K562 (cell line): Measurements from ENCODE around the gene PYGO2. TPM values are rescaled to one million over a fixed set of nuclear protein-coding genes. Genes with fewer than 3 reads are reported as not detected.
A peak's percentile ranks its signal among the peaks of the same experiment; 100 is the strongest.
"Not testable (repeated sequence)": the region's sequence is repeated elsewhere in the genome, so short reads cannot be mapped to it uniquely, and the experiment has no call there.

Experiments used
- ATAC-seq: fragments of 200-7000 bp; cut with Tn5 transposase; 3 replicates; pipeline ENCODE4 v1.9.1; 2020; ENCODE audit warnings: moderate library complexity
- BruUV-seq: library from RNA; stranded (reverse); fragments of 400-500 nt; replicated peaks from 2 replicates; lab custom pipeline; 2021; lab: Mats Ljungman, UMichigan
- CTCF ChIA-PET: fragments of 300-600 bp; formaldehyde crosslinking; extraction: SDS; loops from one replicate; lab custom pipeline; 2021; ENCODE audit warnings: low intra/inter-chr PET ratio; lab: Yijun Ruan, JAX
- POLR2A ChIA-PET: fragments of 300-600, 350-650 bp; sonication (Branson Sonifier 250); formaldehyde crosslinking; extraction: SDS; loops from one replicate; lab custom pipeline; 2021; ENCODE audit warnings: antibody characterized with exemption, inconsistent platforms; lab: Yijun Ruan, JAX
- DNase-seq, 4 experiments: peaks; one replicate each; pipeline versions ENCODE4 v3.0.0 to v3.0.0-alpha.2; 2011 to 2018; ENCODE audit warnings: low spot score in 3 of 4, mixed read lengths in 3 of 4; ENCODE audit errors: extremely low read depth in 1 of 4
- FAIRE-seq: peaks from 2 replicates; lab custom pipeline; 2011; peaks lifted over from hg19 to GRCh38; lab: Jason Lieb, UNC
- H2AFZ ChIP-seq: 2 replicates; pipeline ENCODE4 v1.6.0; 2011; ENCODE audit warnings: low read depth, low read length, control low read depth, inconsistent platforms
- H3K27ac ChIP-seq: fragments of 200-600 bp; 3 replicates; pipeline ENCODE4 v1.8.0; 2011; ENCODE audit warnings: low read depth, mild to moderate bottlenecking, control low read depth, inconsistent platforms, low read length, moderate library complexity, mixed read lengths; ENCODE audit errors: extremely low read depth
- H3K27me3 ChIP-seq, 2 experiments: fragments of 300-600 bp in 1 of 2; 2 replicates in 1 of 2; 3 replicates in 1 of 2; pipeline versions ENCODE4 v1.6.0 to v1.8.0; 2011; ENCODE audit warnings: inconsistent platforms in 2 of 2, low read length in 2 of 2, mild to moderate bottlenecking in 1 of 2, mixed read lengths in 1 of 2, moderate library complexity in 1 of 2; ENCODE audit not compliant: control insufficient read depth in 2 of 2, insufficient read depth in 2 of 2
- H3K36me3 ChIP-seq: fragments of 300-600 bp; 3 replicates; pipeline ENCODE4 v1.8.0; 2011; ENCODE audit warnings: mild to moderate bottlenecking, low read length, inconsistent platforms; ENCODE audit not compliant: control insufficient read depth, insufficient read depth
- H3K4me1 ChIP-seq, 2 experiments: fragments of 200-600 bp in 1 of 2; replicated peaks in 1 of 2; 2 replicates in 1 of 2; 3 replicates in 1 of 2; pipeline versions ENCODE4 v1.5.1 to v1.8.0; 2011; ENCODE audit warnings: inconsistent platforms in 2 of 2, low read length in 2 of 2, mild to moderate bottlenecking in 1 of 2, mixed read lengths in 1 of 2, moderate library complexity in 1 of 2; ENCODE audit not compliant: control insufficient read depth in 2 of 2, insufficient read depth in 2 of 2
- H3K4me2 ChIP-seq: 2 replicates; pipeline ENCODE4 v1.6.1; 2011; ENCODE audit warnings: low read length, control low read depth, inconsistent platforms, mixed read lengths; ENCODE audit not compliant: insufficient read depth
- H3K4me3 ChIP-seq: fragments of 200-600 bp; sonication (generic), shearing (Covaris generic); 2 replicates; pipeline ENCODE4 v1.5.1; 2016; ENCODE audit warnings: control low read depth, inconsistent platforms
- H3K79me2 ChIP-seq: fragments of 200-600 bp; 3 replicates; pipeline ENCODE4 v1.8.0; 2011; ENCODE audit warnings: low read length, inconsistent platforms; ENCODE audit not compliant: control insufficient read depth, insufficient read depth
- H3K9ac ChIP-seq, 2 experiments: 2 replicates each; pipeline versions ENCODE4 v1.6.0 to v1.6.1; 2011; ENCODE audit warnings: low read depth in 2 of 2, low read length in 2 of 2, control low read depth in 1 of 2, inconsistent platforms in 1 of 2, mild to moderate bottlenecking in 1 of 2, mixed read lengths in 1 of 2; ENCODE audit not compliant: insufficient read depth in 1 of 2
- H3K9me1 ChIP-seq: one replicate; pipeline ENCODE4 v1.6.0; 2011; ENCODE audit warnings: inconsistent platforms, mild to moderate bottlenecking, low read length, moderate library complexity; ENCODE audit not compliant: control insufficient read depth, insufficient read depth
- H3K9me3 ChIP-seq: replicated peaks from 2 replicates; pipeline ENCODE4 v1.5.1; 2011; ENCODE audit warnings: low read depth, low read length, inconsistent platforms; ENCODE audit not compliant: control insufficient read depth, insufficient read depth
- H4K20me1 ChIP-seq: replicated peaks from 2 replicates; pipeline ENCODE4 v1.6.1; 2011; ENCODE audit warnings: low read length, inconsistent platforms, mixed read lengths; ENCODE audit not compliant: control insufficient read depth, insufficient read depth
- C11orf30 ChIP-seq: fragments of 450-650 bp; IDR thresholded peaks from 2 replicates; pipeline ENCODE4 v1.6.1; 2016; ENCODE audit warnings: low read depth, mild to moderate bottlenecking
- HMGXB4 ChIP-seq: sonication (generic); formaldehyde crosslinking; IDR thresholded peaks from 2 replicates; pipeline ENCODE4 v1.8.1; 2023; ENCODE audit warnings: mild to moderate bottlenecking, missing genetic modification reagents
- KLF1 ChIP-seq: fragments of 450-650 bp; IDR thresholded peaks from 2 replicates; pipeline ENCODE4 v1.6.1; 2016; ENCODE audit warnings: missing genetic modification characterization, missing compliant biosample characterization
- LCOR ChIP-seq: sonication (generic); formaldehyde crosslinking; IDR thresholded peaks from 2 replicates; pipeline ENCODE4 v1.8.0; 2022; ENCODE audit warnings: mild to moderate bottlenecking, missing genetic modification reagents
- POLR3A ChIP-seq: IDR thresholded peaks from 2 replicates; pipeline ENCODE4 v1.6.1; 2011; ENCODE audit warnings: borderline replicate concordance, mild to moderate bottlenecking, moderate library complexity; ENCODE audit not compliant: insufficient read length, insufficient read depth; ENCODE audit errors: extremely low read depth
- SPI1 ChIP-seq: IDR thresholded peaks from 2 replicates; pipeline ENCODE4 v1.6.1; 2011; ENCODE audit warnings: low read depth, low read length, control low read depth, borderline replicate concordance
- ZHX1 ChIP-seq: fragments of 150-350 bp; conservative IDR thresholded peaks from 2 replicates; pipeline ENCODE4 v1.6.1; 2014; ENCODE audit warnings: low read length
- ZNF3 ChIP-seq: fragments of 250-450 bp; sonication (Bioruptor Pico); IDR thresholded peaks from 2 replicates; pipeline ENCODE4 v1.5.0; 2021; ENCODE audit warnings: mild to moderate bottlenecking, moderate library complexity
- WGBS: fragments of 100-300 bp; shearing (Covaris generic); methylation state at CpG from one replicate; pipeline ENCODE4 v1.1.6; 2016; ENCODE audit warnings: low coverage, mixed read lengths; ENCODE audit not compliant: insufficient coverage; ENCODE audit errors: missing lambda C conversion rate; 5-methylcytosine and 5-hydroxymethylcytosine counted together
- in situ Hi-C: fragments of 300-500 bp; cut with MboI; formaldehyde crosslinking; loops from 4 replicates; pipeline ENCODE4 v1.15.0; 2018; ENCODE audit warnings: inconsistent platforms, mixed read lengths
- intact Hi-C: fragments of 100-400 bp; cut with micrococcal nuclease; formaldehyde crosslinking; loops from 2 replicates; pipeline ENCODE4 v1.14.2; 2022
- polyA plus RNA-seq, 8 experiments: library from polyadenylated mRNA; depleted of rRNA in 4 of 8; stranded (reverse) in 5 of 8; unstranded in 3 of 8; fragments of >200 nt; fragmentation: Nextera tagmentation in 2 of 8; fragmentation: Illumina TruSeq in 1 of 8; extraction: Ambion mirVana in 2 of 8; extraction: Trizol in 1 of 8; gene quantifications; 2 replicates each; pipeline versions ENCODE4 v1.2.1 to v1.2.3, GENCODE V29; 2011 to 2014; ENCODE audit warnings: inconsistent platforms in 1 of 8, missing spikeins in 1 of 8
- total RNA-seq, 7 experiments: library from RNA; depleted of rRNA in 6 of 7; stranded (reverse); fragments of >200 nt in 6 of 7; fragmentation: Illumina TruSeq in 2 of 7; extraction: Trizol in 2 of 7; gene quantifications; 2 replicates each; pipeline versions ENCODE4 v1.2.1 to v1.2.3, GENCODE V29; 2011 to 2021; ENCODE audit warnings: low replicate concordance in 1 of 7

PYGO2 gene
- total and polyA plus RNA-seq, 9 of the 15 experiments (the other 6 are each of a cell fraction or from before 2014, with no cell fraction given) = 8.3 to 36.2 (median 18.2) TPM

GRCh38 chr1:154977762-154978161 lies 16.2 kb upstream of the PYGO2 start:
- CTCF ChIA-PET, H3K9me3 ChIP-seq, ATAC-seq, BruUV-seq, intact Hi-C loops, H3K27me3 ChIP-seq, H2AFZ ChIP-seq, DNase-seq, H3K9me1 ChIP-seq, H4K20me1 ChIP-seq, in situ Hi-C loops, FAIRE-seq: not testable (repeated sequence)
- 25% methylated on average over 3 of the region's 3 CpGs for WGBS
- Histone ChIP-seq H3K36me3 (peaks cover 36% of the 10 kb centered on the region), H3K9ac (peak overlapping the region in 1 of 2 experiments; percentile 97; a peak in 2 of 4 replicates), H3K4me3 (peak overlapping the region; percentile 10; the same call in 1 of the 2 replicates), H3K79me2 (peaks cover 65% of the 10 kb centered on the region), H3K4me1 (peaks cover 22% of the 10 kb centered on the region in 2 experiments), H3K27ac (peak overlapping the region; percentile 99; the same call in 2 of the 3 replicates), H3K4me2 (peak overlapping the region; percentile 98; the same call in 1 of the 2 replicates)
- TF ChIP-seq SPI1 = peak; percentile 28; the same call in 1 of the 2 replicates
- POLR2A ChIA-PET = interaction anchor here (1.3 to 8.3 kb wide), 5 partner anchors 12 to 296 kb away, joined by 3 to 80 read pairs (median 16); partner anchors contain the start of genes CLK2, LENEP and PYGO2

GRCh38 chr1:154975409-154976059 lies 14.0 kb upstream of the PYGO2 start:
- Histone ChIP-seq H3K4me2 (peak overlapping the region; percentile 98), H4K20me1 (no peaks in the 10 kb centered on the region), H3K79me2 (peaks cover 76% of the 10 kb centered on the region), H3K27me3 (no peaks in the 10 kb centered on the region; a peak in 1 of 5 replicates), H3K9me3 (no peaks in the 10 kb centered on the region), H3K4me1 (peaks cover 33 to 40% of the 10 kb centered on the region in 2 experiments), H3K9me1 (no peaks in the 10 kb centered on the region), H3K27ac (peak overlapping the region; percentile 99), H3K9ac (peak overlapping the region; percentile 89 to 97), H3K4me3 (peak overlapping the region; percentile 66), H3K36me3 (peaks cover 32% of the 10 kb centered on the region), H2AFZ (no peak overlapping the region)
- in situ Hi-C loops = no loop called here
- FAIRE-seq = no peak
- 0% methylated on average over 24 of the region's 24 CpGs for WGBS
- TSS peak; percentile 61 for BruUV-seq
- peak; percentile 12 for ATAC-seq
- DNase-seq = peak in 2 of 4 experiments; percentile 46 to 78
- ChIA-PET POLR2A (interaction anchor here (0.7 to 8.3 kb wide), 6 partner anchors 7 to 75 kb away, joined by 3 to 80 read pairs (median 22); partner anchors contain the start of genes ADAM15, FLAD1, LENEP and PYGO2), CTCF (interaction anchor here (1.0 to 2.3 kb wide), 3 partner anchors 21 to 42 kb away, joined by 4 to 11 read pairs (median 5); no protein-coding TSS in a partner anchor)
- intact Hi-C loops = no loop called here
- no peak for TF ChIP-seq LCOR (CRISPR knock-in tag)
- TF ChIP-seq KLF1 (tag) = no peak
- 0 out of 2 replicates have a peak, but pooled peaks have one; percentile 9 for TF ChIP-seq HMGXB4 (CRISPR knock-in tag)
- TF ChIP-seq C11orf30 = no peak
- TF ChIP-seq POLR3A = no peak
- TF ChIP-seq ZNF3 (CRISPR knock-in tag) = no peak
- no peak for TF ChIP-seq ZHX1
